Astrocyte (in vitro differentiated cells and primary cell): Measurements from ENCODE around the gene GASK1B.

Experiments
- EZH2 ChIP-seq: IDR thresholded peaks from 2 replicates; pipeline ENCODE4 v1.6.1; 2012; ENCODE audit warnings: mild to moderate bottlenecking, low read length, inconsistent platforms; ENCODE audit not compliant: insufficient read depth
- TF ChIP-seq, protein P1 (sequence below): IDR thresholded peaks from 2 replicates; pipeline ENCODE4 v1.5.1; 2011; ENCODE audit warnings: low read depth, mild to moderate bottlenecking, inconsistent platforms, low read length, moderate library complexity; ENCODE audit not compliant: insufficient read depth

GRCh38 chr4:158182736-158183135 lies 9.9 kb upstream of the GASK1B start:
- TF ChIP-seq, protein P1, sequence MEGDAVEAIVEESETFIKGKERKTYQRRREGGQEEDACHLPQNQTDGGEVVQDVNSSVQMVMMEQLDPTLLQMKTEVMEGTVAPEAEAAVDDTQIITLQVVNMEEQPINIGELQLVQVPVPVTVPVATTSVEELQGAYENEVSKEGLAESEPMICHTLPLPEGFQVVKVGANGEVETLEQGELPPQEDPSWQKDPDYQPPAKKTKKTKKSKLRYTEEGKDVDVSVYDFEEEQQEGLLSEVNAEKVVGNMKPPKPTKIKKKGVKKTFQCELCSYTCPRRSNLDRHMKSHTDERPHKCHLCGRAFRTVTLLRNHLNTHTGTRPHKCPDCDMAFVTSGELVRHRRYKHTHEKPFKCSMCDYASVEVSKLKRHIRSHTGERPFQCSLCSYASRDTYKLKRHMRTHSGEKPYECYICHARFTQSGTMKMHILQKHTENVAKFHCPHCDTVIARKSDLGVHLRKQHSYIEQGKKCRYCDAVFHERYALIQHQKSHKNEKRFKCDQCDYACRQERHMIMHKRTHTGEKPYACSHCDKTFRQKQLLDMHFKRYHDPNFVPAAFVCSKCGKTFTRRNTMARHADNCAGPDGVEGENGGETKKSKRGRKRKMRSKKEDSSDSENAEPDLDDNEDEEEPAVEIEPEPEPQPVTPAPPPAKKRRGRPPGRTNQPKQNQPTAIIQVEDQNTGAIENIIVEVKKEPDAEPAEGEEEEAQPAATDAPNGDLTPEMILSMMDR, result no peak
- no peak for TF ChIP-seq EZH2
